Left lung (tissue), 10 donors: ENCODE results near the gene HERPUD1. TPM values are rescaled to one million over a fixed set of nuclear protein-coding genes. Genes with fewer than 3 reads are reported as not detected.

Experiments used
- ATAC-seq: fragments of 200-7000 bp; cut with Tn5 transposase; one replicate; pipeline ENCODE4 v1.9.1; 2020; ENCODE audit warnings: moderate library complexity
- DNase-seq, 4 donors: peaks; one replicate each; pipeline ENCODE4 v3.0.0-alpha.2; 2013 to 2020
- H3K27ac ChIP-seq, 2 donors: fragments of 200-600 bp; sonication (generic) in 1 of 2; one replicate each; pipeline versions ENCODE4 v1.5.0 to v1.8.0; 2020 to 2021
- H3K27me3 ChIP-seq, 2 donors: fragments of 200-600 bp; sonication (generic) in 1 of 2; one replicate each; pipeline versions ENCODE4 v1.5.0 to v1.8.0; 2020 to 2021
- H3K36me3 ChIP-seq, 2 donors: fragments of 200-600 bp; sonication (generic) in 1 of 2; one replicate each; pipeline versions ENCODE4 v1.5.0 to v1.8.0; 2020 to 2021
- H3K4me1 ChIP-seq, 2 donors: fragments of 200-600 bp; one replicate each; pipeline ENCODE4 v1.8.0; 2021
- H3K4me3 ChIP-seq, 2 donors: fragments of 200-600 bp; sonication (generic) in 1 of 2; one replicate each; pipeline versions ENCODE4 v1.5.0 to v1.8.0; 2020 to 2021; ENCODE audit warnings: mild to moderate bottlenecking in 1 of 2
- H3K9me3 ChIP-seq, 2 donors: fragments of 200-600 bp; sonication (generic) in 1 of 2; one replicate each; pipeline versions ENCODE4 v1.5.0 to v1.8.0; 2020 to 2021
- intact Hi-C, 2 donors: fragments of 100-400 bp; cut with DNase I; formaldehyde crosslinking; loops; one replicate each; pipeline versions ENCODE4 v1.11.2 to v1.14.2; 2022
- polyA plus RNA-seq, 6 donors: library from polyadenylated mRNA; unstranded; fragments of 120-200 nt; gene quantifications; one replicate each; pipeline ENCODE4 v1.2.1, GENCODE V29; 2013; ENCODE audit not compliant: insufficient read length in 6 of 6
- total RNA-seq, 2 donors: library from RNA; stranded (reverse); fragmentation: NEBNext Ultra II Directional; extraction: Animal tissue kit (Norgen Biotek cat#: 25700); gene quantifications; one replicate each; pipeline ENCODE4 v1.2.1, GENCODE V29; 2021
- TF ChIP-seq, protein P1 (sequence below), 2 donors: fragments of 200-600 bp; sonication (generic) in 1 of 2; IDR thresholded peaks; one replicate each; pipeline versions ENCODE4 v1.5.0 to v1.8.0; 2021; ENCODE audit warnings: antibody characterized with exemption in 2 of 2
- donor health status: DM: no; HTN: yes; CAD: no.
- donor health status: DM: no; HTN: no; CAD: no.

HERPUD1 gene
- total and polyA plus RNA-seq, 8 donors = 99.6 to 155 (median 115) TPM

DNA sequence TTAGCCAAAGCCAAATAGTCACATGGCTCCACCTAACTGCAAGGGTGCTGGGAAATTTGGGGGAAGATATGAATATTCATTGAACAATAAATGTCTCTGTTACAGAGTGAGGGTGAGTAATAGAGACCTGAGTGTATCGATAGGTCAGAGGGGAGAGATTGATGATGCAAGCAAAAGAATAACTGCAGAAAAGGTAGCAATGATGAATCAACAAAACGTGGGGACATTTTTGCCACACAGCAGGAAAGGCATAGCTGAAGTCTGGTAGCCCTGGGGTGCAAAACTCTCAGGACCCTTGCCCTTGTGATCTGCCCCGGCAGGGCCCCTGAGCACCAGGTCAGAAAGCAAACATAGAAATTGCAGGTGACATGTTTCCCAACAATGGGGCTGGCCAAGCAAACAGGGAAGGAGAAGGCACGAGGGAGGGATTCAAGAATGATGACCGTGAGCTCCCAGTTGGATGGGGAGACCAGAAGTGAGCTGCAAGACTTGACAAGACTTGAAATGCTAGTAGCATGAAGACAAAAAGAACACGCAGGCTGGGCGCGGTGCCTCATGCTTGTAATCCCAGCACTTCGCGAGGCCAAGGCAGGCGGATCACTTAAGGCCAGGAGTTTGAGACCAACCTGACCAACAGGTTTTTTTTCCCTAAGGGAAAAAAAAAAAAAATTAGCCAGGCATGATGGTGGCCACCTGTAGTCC, 12.7 kb upstream of the HERPUD1 start:
- intact Hi-C loops = no loop called here
- TF ChIP-seq, protein P1, sequence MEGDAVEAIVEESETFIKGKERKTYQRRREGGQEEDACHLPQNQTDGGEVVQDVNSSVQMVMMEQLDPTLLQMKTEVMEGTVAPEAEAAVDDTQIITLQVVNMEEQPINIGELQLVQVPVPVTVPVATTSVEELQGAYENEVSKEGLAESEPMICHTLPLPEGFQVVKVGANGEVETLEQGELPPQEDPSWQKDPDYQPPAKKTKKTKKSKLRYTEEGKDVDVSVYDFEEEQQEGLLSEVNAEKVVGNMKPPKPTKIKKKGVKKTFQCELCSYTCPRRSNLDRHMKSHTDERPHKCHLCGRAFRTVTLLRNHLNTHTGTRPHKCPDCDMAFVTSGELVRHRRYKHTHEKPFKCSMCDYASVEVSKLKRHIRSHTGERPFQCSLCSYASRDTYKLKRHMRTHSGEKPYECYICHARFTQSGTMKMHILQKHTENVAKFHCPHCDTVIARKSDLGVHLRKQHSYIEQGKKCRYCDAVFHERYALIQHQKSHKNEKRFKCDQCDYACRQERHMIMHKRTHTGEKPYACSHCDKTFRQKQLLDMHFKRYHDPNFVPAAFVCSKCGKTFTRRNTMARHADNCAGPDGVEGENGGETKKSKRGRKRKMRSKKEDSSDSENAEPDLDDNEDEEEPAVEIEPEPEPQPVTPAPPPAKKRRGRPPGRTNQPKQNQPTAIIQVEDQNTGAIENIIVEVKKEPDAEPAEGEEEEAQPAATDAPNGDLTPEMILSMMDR (IDR thresholded peaks at IDR 0.05) = no peak
- DNase-seq = no peak
- no peaks in the 10 kb centered on the region for H3K36me3 ChIP-seq
- H3K27ac ChIP-seq = no peak overlapping the region
- no peak for ATAC-seq
- H3K27me3 ChIP-seq = no peaks in the 10 kb centered on the region
- no peak overlapping the region for H3K4me3 ChIP-seq
- no peaks in the 10 kb centered on the region for H3K9me3 ChIP-seq
- H3K4me1 ChIP-seq = peaks cover 4 to 22% of the 10 kb centered on the region in 2 donors

GRCh38 chr16:56921571-56921970, 10.4 kb upstream of the HERPUD1 start:
- H3K4me1 ChIP-seq = peaks cover 4 to 13% of the 10 kb centered on the region in 2 donors
- DNase-seq = no peak
- no peaks in the 10 kb centered on the region for H3K9me3 ChIP-seq
- no peaks in the 10 kb centered on the region for H3K36me3 ChIP-seq
- H3K27me3 ChIP-seq = no peaks in the 10 kb centered on the region
- H3K27ac ChIP-seq = no peak overlapping the region
- TF ChIP-seq, protein P1 (IDR thresholded peaks at IDR 0.05) = no peak
- no peak overlapping the region for H3K4me3 ChIP-seq
- intact Hi-C loops = no loop called here
- no peak for ATAC-seq

GRCh38 chr16:56923481-56924091, 8.4 kb upstream of the HERPUD1 start:
- Histone ChIP-seq H3K36me3 (no peaks in the 10 kb centered on the region), H3K27me3 (no peaks in the 10 kb centered on the region), H3K9me3 (no peaks in the 10 kb centered on the region), H3K4me1 (no peaks in the 10 kb centered on the region), H3K27ac (no peak overlapping the region), H3K4me3 (no peak overlapping the region)
- ATAC-seq (no peak), DNase-seq (no peak)
- intact Hi-C loops = no loop called here
- TF ChIP-seq, protein P1 (IDR thresholded peaks at IDR 0.05) = no peak

GRCh38 chr16:56927471-56927870, 4.5 kb upstream of the HERPUD1 start:
- H3K4me3 ChIP-seq = no peak overlapping the region
- H3K27ac ChIP-seq = no peak overlapping the region
- ATAC-seq (no peak), DNase-seq (no peak)
- no peaks in the 10 kb centered on the region for H3K36me3 ChIP-seq
- no peaks in the 10 kb centered on the region for H3K9me3 ChIP-seq
- TF ChIP-seq, protein P1 (IDR thresholded peaks at IDR 0.05) = no peak
- peaks cover 9 to 12% of the 10 kb centered on the region in 2 donors for H3K4me1 ChIP-seq
- H3K27me3 ChIP-seq = no peaks in the 10 kb centered on the region
- intact Hi-C loops = no loop called here

- intact Hi-C loops = no loop called here
- Histone ChIP-seq H3K27ac (no peak overlapping the region), H3K36me3 (peaks cover 0 to 6% of the 10 kb centered on the region in 2 donors), H3K9me3 (no peaks in the 10 kb centered on the region), H3K4me3 (no peak overlapping the region), H3K4me1 (peaks cover 9 to 26% of the 10 kb centered on the region in 2 donors), H3K27me3 (no peaks in the 10 kb centered on the region)
- ATAC-seq (no peak), DNase-seq (no peak)
- TF ChIP-seq, protein P1 (IDR thresholded peaks at IDR 0.05) = no peak
These were observed 2.3 kb upstream of the HERPUD1 start for GRCh38 chr16:56929639-56930038.
